Endodermal cell (in vitro differentiated cells): ENCODE measurements around the gene NUDCD3. TPM values are rescaled to one million over a fixed set of nuclear protein-coding genes. Genes with fewer than 3 reads are reported as not detected.

Experiments
- DNase-seq: peaks from one replicate; pipeline ENCODE4 v3.0.0-alpha.2; 2017
- H3K27ac ChIP-seq: 2 replicates; pipeline ENCODE4 v1.5.1; 2013; ENCODE audit warnings: mild to moderate bottlenecking, low read depth, low read length, moderate library complexity
- H3K27me3 ChIP-seq: 2 replicates; pipeline ENCODE4 v1.6.1; 2013; ENCODE audit warnings: mild to moderate bottlenecking, low read length, moderate library complexity; ENCODE audit not compliant: insufficient read depth, control insufficient read depth, poor library complexity, severe bottlenecking
- H3K36me3 ChIP-seq: 2 replicates; pipeline ENCODE4 v1.7.0; 2013; ENCODE audit warnings: mild to moderate bottlenecking, low read length, moderate library complexity; ENCODE audit not compliant: control insufficient read depth, insufficient read depth
- H3K4me1 ChIP-seq: one replicate; pipeline ENCODE4 v1.7.0; 2013; ENCODE audit warnings: low read length; ENCODE audit not compliant: control insufficient read depth, insufficient read depth
- H3K4me3 ChIP-seq: 2 replicates; pipeline ENCODE4 v1.5.1; 2013; ENCODE audit warnings: mild to moderate bottlenecking, low read length, moderate library complexity
- H3K9ac ChIP-seq: 2 replicates; pipeline ENCODE4 v1.6.1; 2013; ENCODE audit warnings: mild to moderate bottlenecking, low read length, moderate library complexity; ENCODE audit not compliant: poor library complexity, severe bottlenecking; ENCODE audit errors: extremely low read depth
- H3K9me3 ChIP-seq: 2 replicates; pipeline ENCODE4 v1.6.1; 2013; ENCODE audit warnings: mild to moderate bottlenecking, low read length, moderate library complexity; ENCODE audit not compliant: control insufficient read depth
- H3K27ac Mint-ChIP-seq: 2 replicates; pipeline ENCODE4 v1.8.0; 2020; ENCODE audit warnings: mixed read lengths
- H3K27me3 Mint-ChIP-seq: 2 replicates; pipeline ENCODE4 v1.8.0; 2021; ENCODE audit warnings: mild to moderate bottlenecking, mixed read lengths; ENCODE audit not compliant: insufficient read depth
- H3K36me3 Mint-ChIP-seq: 2 replicates; pipeline ENCODE4 v1.8.0; 2020; ENCODE audit warnings: low read depth, mixed read lengths
- H3K4me1 Mint-ChIP-seq: 2 replicates; pipeline ENCODE4 v1.8.0; 2020; ENCODE audit warnings: mixed read lengths
- H3K4me3 Mint-ChIP-seq: 2 replicates; pipeline ENCODE4 v1.8.0; 2020; ENCODE audit warnings: mild to moderate bottlenecking, moderate library complexity, mixed read lengths
- H3K9me3 Mint-ChIP-seq: 2 replicates; pipeline ENCODE4 v1.8.0; 2020; ENCODE audit warnings: mild to moderate bottlenecking, mixed read lengths
- WGBS, 2 experiments: methylation state at CpG; one replicate each; pipeline versions ENCODE4 v1.1.5 to v1.1.7; 2013; ENCODE audit warnings: missing lambda C conversion rate in 2 of 2, mixed read lengths in 1 of 2; ENCODE audit not compliant: insufficient coverage in 1 of 2, insufficient read length in 1 of 2; 5-methylcytosine and 5-hydroxymethylcytosine counted together
- total RNA-seq, 2 donors: library from RNA; stranded (reverse); fragmentation: NEBNext Ultra II Directional in 1 of 2; extraction: Animal tissue kit (Norgen Biotek cat#: 25700) in 1 of 2; gene quantifications; 2 replicates in 1 of 2; 3 replicates in 1 of 2; pipeline ENCODE4 v1.2.1, GENCODE V29; 2021
- TF ChIP-seq, protein P1 (sequence below): fragments of 200-600 bp; sonication (generic); conservative IDR thresholded peaks from 2 replicates; pipeline ENCODE4 v1.5.0; 2021; ENCODE audit warnings: antibody characterized with exemption, mild to moderate bottlenecking

The NUDCD3 gene
- total RNA-seq, 2 donors from 2014 or later, result 80.8 to 116 TPM

DNA sequence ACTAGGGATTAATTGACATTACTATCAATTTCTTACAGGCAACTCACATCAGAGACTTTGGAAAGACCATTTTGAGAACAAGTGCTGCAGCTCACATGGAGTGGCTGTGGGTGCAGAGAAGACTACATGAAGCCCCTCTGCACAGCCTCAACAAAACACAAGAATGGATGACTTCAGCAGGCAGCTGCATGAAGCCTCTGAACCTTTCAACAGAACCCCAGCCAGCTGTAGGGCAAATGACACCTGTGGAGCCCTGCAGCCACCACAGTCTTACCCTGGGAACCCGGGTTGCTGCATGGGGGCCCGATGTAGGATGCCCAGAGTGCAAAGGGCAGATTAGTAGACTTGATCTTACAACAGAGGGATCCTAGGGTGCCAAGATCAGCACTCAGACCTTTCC lies 103.1 kb downstream of the NUDCD3 start:
- no peak overlapping the region for H3K27ac Mint-ChIP-seq
- WGBS, 2 experiments, result 92 to 94% methylated on average over 2 of the region's 2 CpGs
- H3K9ac ChIP-seq, result no peak overlapping the region

DNA sequence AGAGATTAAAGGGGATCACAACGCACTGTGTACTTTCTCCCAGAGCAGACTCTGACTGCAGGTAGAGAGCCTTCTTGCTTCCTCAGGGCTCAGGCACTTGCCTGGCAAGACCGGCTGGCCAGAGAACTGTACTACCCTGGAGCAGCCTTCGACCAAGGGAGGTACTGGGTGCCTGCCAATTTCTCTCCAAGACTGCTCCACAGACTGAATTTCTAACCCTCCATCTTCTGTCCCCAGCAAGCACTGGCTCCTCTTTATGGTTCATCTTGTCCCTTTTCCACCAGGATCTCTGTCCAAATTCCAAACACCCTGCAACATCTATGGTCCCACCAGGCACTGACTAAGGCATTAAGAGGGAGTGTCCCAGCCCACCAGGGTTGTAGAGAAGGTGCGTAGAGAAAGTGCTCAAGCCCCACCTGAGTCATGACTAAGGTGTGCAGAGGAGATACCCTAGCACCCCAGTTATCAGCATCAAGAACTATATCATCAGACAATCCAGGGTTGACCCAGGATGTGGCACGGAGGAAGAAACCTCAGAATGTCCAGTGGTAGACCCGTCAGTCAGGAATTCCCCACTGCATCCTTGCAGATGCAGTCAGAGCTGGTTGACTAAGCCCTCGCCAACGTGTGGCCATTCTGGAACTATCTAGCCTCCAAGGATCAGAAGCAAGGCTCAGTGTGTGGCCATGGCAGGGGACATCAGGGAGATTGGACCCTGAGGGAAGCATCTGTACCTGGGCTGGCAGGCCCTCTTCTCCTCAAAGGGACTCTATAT lies 104.1 kb downstream of the NUDCD3 start:
- Histone ChIP-seq H3K4me3 (no peak overlapping the region), H3K36me3 (peaks cover 55% of the 10 kb centered on the region), H3K27me3 (no peaks in the 10 kb centered on the region), H3K9ac (no peak overlapping the region), H3K9me3 (no peaks in the 10 kb centered on the region), H3K4me1 (no peaks in the 10 kb centered on the region), H3K27ac (no peak overlapping the region)
- 90 to 92% methylated on average over 7 to 8 of the region's 8 CpGs for WGBS, 2 experiments
- Mint-ChIP-seq H3K27ac (no peak overlapping the region), H3K4me3 (no peak overlapping the region), H3K9me3 (no peaks in the 10 kb centered on the region), H3K4me1 (no peaks in the 10 kb centered on the region), H3K27me3 (no peaks in the 10 kb centered on the region), H3K36me3 (peaks cover 40% of the 10 kb centered on the region)
- TF ChIP-seq, protein P1, sequence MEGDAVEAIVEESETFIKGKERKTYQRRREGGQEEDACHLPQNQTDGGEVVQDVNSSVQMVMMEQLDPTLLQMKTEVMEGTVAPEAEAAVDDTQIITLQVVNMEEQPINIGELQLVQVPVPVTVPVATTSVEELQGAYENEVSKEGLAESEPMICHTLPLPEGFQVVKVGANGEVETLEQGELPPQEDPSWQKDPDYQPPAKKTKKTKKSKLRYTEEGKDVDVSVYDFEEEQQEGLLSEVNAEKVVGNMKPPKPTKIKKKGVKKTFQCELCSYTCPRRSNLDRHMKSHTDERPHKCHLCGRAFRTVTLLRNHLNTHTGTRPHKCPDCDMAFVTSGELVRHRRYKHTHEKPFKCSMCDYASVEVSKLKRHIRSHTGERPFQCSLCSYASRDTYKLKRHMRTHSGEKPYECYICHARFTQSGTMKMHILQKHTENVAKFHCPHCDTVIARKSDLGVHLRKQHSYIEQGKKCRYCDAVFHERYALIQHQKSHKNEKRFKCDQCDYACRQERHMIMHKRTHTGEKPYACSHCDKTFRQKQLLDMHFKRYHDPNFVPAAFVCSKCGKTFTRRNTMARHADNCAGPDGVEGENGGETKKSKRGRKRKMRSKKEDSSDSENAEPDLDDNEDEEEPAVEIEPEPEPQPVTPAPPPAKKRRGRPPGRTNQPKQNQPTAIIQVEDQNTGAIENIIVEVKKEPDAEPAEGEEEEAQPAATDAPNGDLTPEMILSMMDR, result no peak
- DNase-seq, result peak; percentile 27

More for the DNA sequence above, 103.1 kb downstream of the NUDCD3 start:
- Mint-ChIP-seq H3K27me3 (no peaks in the 10 kb centered on the region), H3K9me3 (no peaks in the 10 kb centered on the region), H3K4me3 (no peak overlapping the region), H3K4me1 (no peaks in the 10 kb centered on the region), H3K36me3 (peaks cover 45% of the 10 kb centered on the region)
- peak; percentile 30 for DNase-seq
- Histone ChIP-seq H3K9me3 (no peaks in the 10 kb centered on the region), H3K36me3 (peaks cover 59% of the 10 kb centered on the region), H3K27me3 (no peaks in the 10 kb centered on the region), H3K4me3 (no peak overlapping the region), H3K27ac (no peak overlapping the region), H3K4me1 (no peaks in the 10 kb centered on the region)
- TF ChIP-seq, protein P1, result no peak

DNA sequence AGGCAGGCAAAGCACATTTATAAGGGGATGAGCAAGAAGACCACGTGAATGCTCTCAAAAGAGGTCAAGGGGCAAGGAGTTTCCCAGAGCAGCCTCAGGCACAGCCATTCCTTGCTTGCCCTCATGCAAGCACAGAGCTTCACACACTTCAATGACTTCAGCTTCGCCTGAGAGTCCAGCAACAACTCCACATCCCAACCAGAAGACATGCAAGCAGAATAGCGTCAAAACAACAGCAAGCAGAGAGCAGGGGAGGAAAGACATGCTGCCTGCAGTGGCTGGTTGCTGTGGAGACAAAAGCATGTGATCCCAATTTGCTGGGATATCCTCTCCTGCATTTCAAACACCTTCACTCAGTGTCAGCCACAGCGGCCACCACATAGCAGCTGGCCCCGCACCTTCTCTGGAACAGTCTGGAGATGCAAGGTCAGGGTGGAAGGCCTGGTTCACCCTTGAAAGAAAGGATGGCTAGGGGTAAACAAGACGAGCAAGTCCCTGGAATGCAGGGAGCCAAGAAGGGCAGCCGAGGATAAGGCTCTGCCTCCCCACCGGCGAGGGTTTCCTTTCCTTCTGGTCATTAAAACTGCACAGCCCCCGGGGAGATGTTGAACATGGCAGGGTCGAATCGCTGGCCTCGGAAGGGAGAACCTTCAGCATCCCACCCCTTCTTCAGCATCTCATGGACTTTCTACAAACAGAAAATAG lies 104.9 kb downstream of the NUDCD3 start:
- H3K9me3 Mint-ChIP-seq, result no peaks in the 10 kb centered on the region
- no peak overlapping the region for H3K4me3 Mint-ChIP-seq
- TF ChIP-seq, protein P1, result no peak
- no peaks in the 10 kb centered on the region for H3K9me3 ChIP-seq
- H3K27ac Mint-ChIP-seq, result no peak overlapping the region
- no peak overlapping the region for H3K9ac ChIP-seq
- H3K36me3 Mint-ChIP-seq, result peaks cover 35% of the 10 kb centered on the region
- H3K27me3 ChIP-seq, result no peaks in the 10 kb centered on the region
- 92 to 93% methylated on average over 10 to 13 of the region's 13 CpGs for WGBS, 2 experiments
- H3K4me3 ChIP-seq, result no peak overlapping the region
- peak overlapping the region; percentile 44 for H3K27ac ChIP-seq
- no peaks in the 10 kb centered on the region for H3K4me1 ChIP-seq
- H3K27me3 Mint-ChIP-seq, result no peaks in the 10 kb centered on the region
- peaks cover 47% of the 10 kb centered on the region for H3K36me3 ChIP-seq
- no peaks in the 10 kb centered on the region for H3K4me1 Mint-ChIP-seq
- peak; percentile 28 for DNase-seq
